ENCODE data around the gene SIN3A.
A peak's percentile ranks its signal among the peaks of the same experiment; 100 is the strongest.
"Not testable (repeated sequence)": the region's sequence is repeated elsewhere in the genome, so short reads cannot be mapped to it uniquely, and the experiment has no call there.

Gene SIN3A

GRCh38 chr15:75449585-75450306 is 1.7 kb downstream of the SIN3A start:
- no peak for DNase-seq

- DNase-seq = not testable (repeated sequence)
Observed at GRCh38 chr15:75448171-75448570, 3.3 kb downstream of the SIN3A start.

GRCh38 chr15:75446151-75446550 is 5.3 kb downstream of the SIN3A start:
- no peak for DNase-seq

- not testable (repeated sequence) for DNase-seq
Observed at GRCh38 chr15:75445324-75445723, 6.2 kb downstream of the SIN3A start.

GRCh38 chr15:75443972-75444453 is 7.5 kb downstream of the SIN3A start:
- not testable (repeated sequence) for DNase-seq

GRCh38 chr15:75437721-75438120 is 13.8 kb downstream of the SIN3A start:
- no peak for DNase-seq

- DNase-seq = no peak
Observed at GRCh38 chr15:75436881-75437280, 14.6 kb downstream of the SIN3A start.

GRCh38 chr15:75431682-75432081 is 19.8 kb downstream of the SIN3A start:
- no peak for DNase-seq

- no peak for DNase-seq
Observed at GRCh38 chr15:75431270-75431669, 20.2 kb downstream of the SIN3A start.

GRCh38 chr15:75430259-75430658 is 21.2 kb downstream of the SIN3A start:
- DNase-seq = no peak

- DNase-seq = no peak
Observed at GRCh38 chr15:75428152-75428551, 23.3 kb downstream of the SIN3A start.

- DNase-seq = no peak
Observed at GRCh38 chr15:75425966-75426500, 25.5 kb downstream of the SIN3A start.

- no peak for DNase-seq
Observed at GRCh38 chr15:75422554-75422953, 28.9 kb downstream of the SIN3A start.

- DNase-seq = no peak
Observed at GRCh38 chr15:75420698-75421097, 30.8 kb downstream of the SIN3A start.

- no peak for DNase-seq
Observed at GRCh38 chr15:75416584-75416983, 34.9 kb downstream of the SIN3A start.

GRCh38 chr15:75410196-75410595 is 41.3 kb downstream of the SIN3A start:
- no peak for DNase-seq

- no peak for DNase-seq
Observed at GRCh38 chr15:75407083-75407482, 44.4 kb downstream of the SIN3A start.

GRCh38 chr15:75403892-75404291 is 47.6 kb downstream of the SIN3A start:
- DNase-seq = no peak

GRCh38 chr15:75397494-75397893 is 54.0 kb downstream of the SIN3A start:
- no peak for DNase-seq

- no peak for DNase-seq
Observed at GRCh38 chr15:75389791-75390382, 61.6 kb downstream of the SIN3A start.

- peak; percentile 32 for DNase-seq
Observed at GRCh38 chr15:75383986-75384385, 67.5 kb downstream of the SIN3A start.

- DNase-seq = no peak
Observed at GRCh38 chr15:75380773-75381172, 70.7 kb downstream of the SIN3A start.

- DNase-seq = no peak
Observed at GRCh38 chr15:75371901-75372688, 79.4 kb downstream of the SIN3A start.

- no peak for DNase-seq
Observed at GRCh38 chr15:75371486-75371885, 80.0 kb downstream of the SIN3A start.

Measured in NCI-H510A (cell line).